GM21528 (cell line): ENCODE data around the gene COMMD9.
"Not testable (repeated sequence)": the region's sequence is repeated elsewhere in the genome, so short reads cannot be mapped to it uniquely, and the experiment has no call there.

Experiments used
- ATAC-seq: cut with Tn5 transposase; IDR thresholded peaks from one replicate; pipeline ENCODE4 v1.9.1; 2021; ENCODE audit warnings: mild to moderate bottlenecking, moderate library complexity; ENCODE audit not compliant: unreplicated experiment, low FRiP score

COMMD9 gene

DNA sequence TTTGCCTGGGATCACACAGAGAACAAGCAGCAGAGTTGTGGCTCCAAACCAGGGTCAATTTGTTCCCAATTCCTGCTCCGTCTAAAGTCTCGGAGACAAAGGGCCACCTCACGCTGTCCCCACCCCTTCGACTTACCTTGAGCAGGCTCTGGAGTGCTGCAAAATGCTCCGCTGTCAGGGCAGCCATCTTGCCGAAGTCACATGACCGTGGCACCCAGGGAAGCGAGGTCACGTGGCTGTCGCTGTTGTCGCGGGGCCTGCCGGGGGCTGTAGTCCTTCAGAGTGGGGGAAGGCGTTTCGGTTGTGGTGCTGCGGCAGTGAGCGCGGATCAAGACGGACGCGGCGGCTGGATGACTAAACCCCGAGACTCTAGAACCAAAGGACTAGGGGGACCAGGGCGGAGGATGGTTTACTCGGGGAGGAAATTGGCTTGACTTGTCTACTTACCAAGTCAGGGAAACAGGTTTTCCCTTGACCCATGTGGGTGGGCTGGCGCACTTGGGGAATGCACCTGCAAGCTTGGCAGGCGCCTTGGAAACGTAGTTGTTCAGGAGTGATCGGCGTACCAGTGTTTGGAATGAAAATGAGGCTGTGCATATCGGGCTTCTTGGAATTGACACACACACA is at the start of gene COMMD9:
TSS of gene COMMD9 (minus strand) at position 199 of the 627 bp plus-strand sequence. CDS start at position 187, 12 bp downstream.
- peak; percentile 99 for ATAC-seq

DNA sequence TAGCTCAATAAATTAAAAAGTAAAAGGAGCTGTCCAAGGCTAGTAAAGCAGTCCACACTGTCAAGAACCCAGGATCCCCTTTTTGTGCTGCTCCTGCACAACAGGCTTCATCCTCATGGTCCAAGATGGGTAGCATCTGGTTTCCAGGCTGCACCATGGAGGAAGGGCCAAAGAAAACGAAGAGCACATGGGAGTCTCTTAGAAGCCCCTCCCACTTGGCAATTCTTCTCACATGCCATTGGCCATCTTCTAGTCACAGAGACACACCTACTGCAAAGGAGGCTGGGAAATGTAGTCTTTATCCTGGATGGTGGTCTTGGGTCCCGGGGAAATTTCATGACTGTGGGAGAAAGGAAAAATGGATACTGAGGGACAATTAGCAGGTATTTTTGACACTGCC is 44.7 kb upstream of the COMMD9 start:
- ATAC-seq, result no peak

DNA sequence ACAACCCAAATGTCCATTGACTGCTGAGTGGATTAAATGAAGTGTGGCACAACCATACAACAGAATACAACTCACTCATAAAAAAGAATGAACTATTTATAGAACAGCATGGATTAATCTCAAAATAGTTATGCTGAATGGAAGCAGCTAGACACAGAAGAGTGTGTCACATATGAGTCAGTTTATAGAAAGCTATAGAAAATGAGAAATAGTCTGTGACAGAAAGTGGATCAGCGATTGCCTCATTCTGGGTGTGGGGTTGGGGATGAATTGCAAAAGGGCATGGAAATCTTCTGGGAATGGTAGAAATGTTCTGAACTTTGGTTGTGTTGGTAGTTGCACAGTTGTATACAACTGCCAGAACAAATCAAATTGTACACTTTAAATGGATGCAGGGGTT is 44.2 kb upstream of the COMMD9 start:
- no peak for ATAC-seq

DNA sequence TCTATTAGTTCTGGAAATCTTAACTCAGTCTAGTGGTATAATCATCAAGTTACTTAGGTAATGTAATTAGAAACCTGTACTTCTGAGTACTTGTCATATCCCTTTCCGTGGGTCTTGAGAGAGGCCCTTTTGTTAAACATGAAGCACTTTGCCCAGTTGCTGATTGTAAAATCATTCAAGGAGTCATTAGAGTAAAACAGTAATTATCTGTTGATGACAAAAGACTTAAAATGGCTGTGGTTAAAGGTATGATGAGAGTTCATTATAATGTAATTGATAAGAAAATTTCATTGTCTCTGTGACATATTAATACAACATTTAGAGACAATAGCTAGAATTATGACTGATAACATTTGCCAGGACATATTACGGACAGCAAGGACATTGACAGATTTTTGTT is 41.2 kb upstream of the COMMD9 start:
- no peak for ATAC-seq

DNA sequence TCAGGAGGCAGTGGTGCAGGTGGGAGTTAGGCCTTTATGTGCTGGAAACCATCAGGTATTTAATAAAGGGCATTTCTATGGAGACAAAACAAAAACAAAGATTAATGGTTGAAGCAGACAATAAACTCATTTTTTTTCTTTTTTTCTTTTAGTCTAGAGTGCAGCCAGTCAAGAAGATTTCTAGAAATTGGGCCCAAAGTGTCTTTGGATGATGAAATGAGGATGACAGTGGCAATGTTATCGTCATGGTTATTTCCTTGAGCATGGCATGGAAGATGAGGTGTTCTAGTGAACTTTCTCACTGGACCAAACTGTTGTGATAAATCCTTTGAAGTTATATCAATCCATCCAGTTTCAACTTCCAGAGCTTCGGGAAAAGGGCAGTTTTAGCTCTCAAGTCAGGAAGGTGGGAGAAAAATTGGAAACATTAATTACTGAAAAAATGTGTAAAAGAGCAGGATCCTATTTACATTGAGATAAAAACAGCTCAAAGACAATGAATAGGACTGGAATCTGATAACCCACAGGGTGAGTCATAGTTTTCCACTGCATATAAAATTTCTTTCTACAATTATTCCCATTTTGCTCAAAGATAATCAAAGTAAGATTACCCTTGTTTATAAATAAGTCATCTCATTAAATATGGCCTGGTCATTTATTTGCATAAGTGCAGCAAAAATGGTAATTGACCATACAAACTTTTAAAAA is 39.9 kb upstream of the COMMD9 start:
- no peak for ATAC-seq

DNA sequence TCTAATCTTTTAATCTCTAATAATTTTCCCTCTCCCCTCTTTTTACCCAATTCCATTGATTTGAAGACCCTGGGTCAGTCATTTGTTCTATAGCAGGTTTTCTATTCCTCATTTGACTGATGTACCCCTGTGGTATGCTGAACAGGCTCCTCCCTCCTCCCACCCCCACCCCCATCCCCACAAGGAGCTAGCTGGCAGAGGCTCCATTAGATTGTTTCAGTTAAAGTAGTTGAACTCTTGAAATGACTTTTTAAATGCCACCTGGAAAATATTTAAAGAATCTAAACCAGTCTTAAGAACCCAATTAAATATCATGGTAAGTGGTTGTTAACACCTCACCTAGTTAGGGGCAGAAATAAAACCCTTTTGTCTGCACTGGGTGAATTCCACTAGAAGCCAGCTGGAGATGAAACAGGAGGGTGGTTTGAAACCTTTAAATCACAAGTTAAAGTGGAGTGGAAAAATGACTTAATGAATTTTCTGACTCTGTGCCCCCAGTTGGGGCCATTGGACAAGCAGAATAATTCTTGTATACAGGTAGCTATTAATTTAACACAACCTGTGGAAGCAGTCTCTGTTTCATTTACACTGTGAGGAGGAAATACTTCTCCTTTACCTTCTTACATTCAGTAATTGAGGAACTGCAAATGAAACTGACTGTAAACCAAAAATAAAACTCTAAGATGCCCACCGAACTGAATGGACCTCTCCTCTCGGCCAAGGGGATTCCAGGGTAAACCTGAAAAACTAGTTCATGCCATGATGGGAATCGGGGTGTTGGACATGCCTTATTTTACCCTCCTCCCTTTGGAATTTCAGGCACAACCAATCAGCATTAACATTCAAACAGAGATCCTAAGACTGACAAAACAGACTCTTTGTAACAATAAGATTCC is 37.5 kb upstream of the COMMD9 start:
- peak; percentile 67 for ATAC-seq

DNA sequence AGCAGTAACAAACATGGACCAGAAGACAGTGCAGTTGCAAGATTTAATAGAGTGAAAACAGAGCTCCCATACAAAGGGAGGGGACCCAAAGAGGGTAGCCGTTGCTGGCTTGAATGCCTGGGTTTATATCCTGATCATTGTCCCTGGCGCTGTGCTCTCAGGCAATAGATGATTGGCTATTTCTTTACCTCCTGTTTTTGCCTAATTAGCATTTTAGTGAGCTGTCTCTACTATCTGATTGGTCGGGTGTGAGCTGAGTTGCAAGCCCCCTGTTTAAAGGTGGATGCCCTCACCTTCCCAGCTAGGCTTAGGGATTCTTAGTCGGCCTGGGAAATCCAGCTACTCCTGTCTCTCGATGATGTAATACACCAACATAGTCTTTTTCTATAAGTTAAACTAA is 36.2 kb upstream of the COMMD9 start:
- not testable (repeated sequence) for ATAC-seq

DNA sequence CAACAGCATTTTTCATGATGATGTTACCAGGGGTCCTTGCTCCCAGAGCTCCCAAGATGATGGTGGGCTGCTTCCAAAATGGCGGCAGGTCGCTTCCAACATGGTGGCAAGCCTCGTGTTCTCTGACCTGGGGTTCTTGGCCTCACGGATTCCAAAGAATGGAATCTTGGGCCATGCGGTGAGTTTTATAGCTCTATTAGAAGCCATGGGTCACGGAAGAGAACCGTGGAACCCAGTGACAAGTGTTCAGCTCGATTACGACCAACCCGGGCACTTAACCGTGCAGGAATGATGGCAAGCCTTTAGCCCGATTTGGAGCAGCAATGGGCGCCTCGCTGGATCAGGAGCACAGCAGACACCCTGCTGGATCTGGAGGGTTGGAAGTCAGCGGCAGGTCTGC is 35.7 kb upstream of the COMMD9 start:
- not testable (repeated sequence) for ATAC-seq

DNA sequence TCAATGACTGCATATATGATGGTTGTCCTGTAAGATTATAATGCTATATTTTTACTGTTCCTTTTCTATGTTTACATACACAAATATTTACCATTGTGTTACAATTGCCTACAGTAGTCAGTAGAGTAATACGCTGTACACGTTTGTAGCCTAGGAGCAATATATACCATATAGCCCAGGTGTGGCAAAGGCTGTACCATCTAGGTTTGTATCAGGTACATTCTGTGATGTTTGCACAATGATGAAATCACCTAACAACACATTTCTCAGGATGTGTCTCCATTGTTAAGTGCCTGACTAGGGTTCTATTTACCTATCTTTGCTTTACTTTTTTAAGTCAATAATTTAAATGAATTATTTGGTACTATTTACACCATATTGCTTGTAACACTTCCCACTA is 28.8 kb upstream of the COMMD9 start:
- ATAC-seq, result no peak

DNA sequence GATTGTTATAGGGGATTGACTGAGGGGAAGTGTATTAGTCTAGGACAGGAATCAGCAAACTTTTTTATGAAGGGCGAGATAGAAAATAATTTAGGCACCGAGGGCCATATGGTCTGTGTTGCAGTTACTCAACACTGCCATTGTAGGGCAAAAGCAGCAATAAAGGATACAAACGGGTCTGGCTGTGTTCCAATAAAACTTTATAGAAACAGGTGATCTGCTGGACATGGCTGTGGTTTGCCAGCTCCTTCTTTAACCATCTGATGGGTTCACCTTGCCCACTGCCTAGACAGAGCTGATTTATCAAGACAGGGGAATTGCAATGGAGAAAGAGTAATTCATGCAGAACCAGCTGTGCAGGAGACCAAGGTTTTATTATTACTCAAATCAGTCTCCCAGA is 26.8 kb upstream of the COMMD9 start:
- ATAC-seq, result no peak

DNA sequence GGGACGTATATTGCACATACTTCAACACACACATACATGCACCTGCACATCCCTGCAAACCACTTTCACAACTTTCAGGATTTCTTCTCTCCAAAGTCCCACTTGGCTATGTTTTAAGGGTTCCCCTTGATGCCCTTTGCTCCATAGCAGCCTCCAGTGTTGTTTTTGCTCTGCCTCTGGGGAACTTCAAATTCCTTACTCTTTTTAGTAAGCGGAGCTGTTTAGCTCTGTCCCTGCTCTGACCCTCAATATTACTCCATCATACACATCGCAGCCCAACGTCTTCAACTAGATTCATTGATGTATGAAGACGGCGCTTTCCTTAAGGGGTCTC is 25.2 kb upstream of the COMMD9 start:
- no peak for ATAC-seq

DNA sequence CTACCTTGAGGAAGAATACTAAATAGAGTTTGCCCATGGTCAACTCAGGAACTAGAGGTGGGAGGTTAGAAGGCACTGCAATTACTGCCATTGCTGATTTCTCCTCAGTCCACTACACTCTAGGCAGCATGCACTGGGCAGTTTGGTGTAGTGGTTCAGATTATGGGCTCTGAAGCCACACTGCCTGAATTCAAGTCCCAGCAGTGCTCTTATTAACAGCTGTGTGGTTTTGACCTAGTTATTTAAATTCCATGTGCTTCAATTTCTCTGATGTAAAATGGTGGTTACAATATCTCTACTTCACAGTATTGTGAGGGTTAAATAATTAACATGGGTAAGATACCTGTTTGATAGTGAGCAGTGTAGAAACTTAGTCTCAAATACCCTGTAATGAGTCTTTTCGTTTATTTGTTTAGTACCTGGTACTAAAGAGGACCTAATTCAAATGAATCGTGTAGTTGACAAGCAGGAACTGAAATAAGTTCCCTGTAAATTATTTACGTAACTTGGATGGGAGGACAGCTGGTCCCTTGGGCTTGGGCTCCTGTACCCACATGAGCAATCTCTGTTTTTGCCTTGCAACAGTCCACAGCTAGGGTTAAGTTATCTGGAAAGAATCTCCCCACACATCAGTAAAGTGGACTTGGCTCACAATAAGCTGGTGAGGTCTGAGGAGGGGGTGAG is 24.7 kb upstream of the COMMD9 start:
- ATAC-seq, result no peak

DNA sequence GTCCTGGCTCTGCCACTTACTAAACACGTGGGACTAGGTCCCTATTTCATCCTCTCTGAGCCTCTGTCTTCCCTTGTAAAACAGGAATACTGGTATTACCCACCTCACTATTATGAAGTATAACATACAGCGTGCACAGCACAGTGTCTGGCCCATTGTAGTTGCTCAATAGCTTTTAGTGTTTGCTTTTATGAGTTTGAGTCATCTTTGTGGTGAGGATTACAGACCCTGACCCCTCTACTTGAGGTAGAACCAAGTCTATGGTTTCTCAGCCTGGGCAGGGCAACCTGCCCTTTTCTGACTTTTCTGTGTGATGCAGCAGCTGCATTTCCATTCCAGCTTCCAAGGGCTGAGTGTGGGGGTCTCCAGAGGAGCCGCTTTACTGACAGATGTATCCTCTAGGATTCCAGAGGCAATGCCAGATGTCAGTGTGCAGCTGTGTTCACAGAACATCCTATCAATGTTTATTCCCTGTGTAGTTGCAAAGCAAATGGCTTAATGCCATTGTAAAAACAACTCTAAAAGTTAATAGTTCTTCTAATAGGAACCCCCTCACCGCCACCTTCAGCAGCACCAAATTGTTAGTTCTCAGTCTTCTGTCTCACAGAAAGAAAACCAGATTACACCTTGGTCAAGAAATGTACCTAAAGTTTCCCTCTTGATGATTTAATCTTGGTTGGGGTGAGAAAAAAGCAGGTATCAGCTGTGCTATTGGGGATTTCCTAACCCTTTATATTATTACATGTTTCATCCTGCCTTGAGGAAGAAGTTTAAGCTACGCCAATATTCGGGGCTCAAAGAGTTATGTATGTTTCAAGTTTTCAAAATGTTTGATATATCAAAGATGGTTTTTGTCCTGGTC is 23.6 kb upstream of the COMMD9 start:
- no peak for ATAC-seq

DNA sequence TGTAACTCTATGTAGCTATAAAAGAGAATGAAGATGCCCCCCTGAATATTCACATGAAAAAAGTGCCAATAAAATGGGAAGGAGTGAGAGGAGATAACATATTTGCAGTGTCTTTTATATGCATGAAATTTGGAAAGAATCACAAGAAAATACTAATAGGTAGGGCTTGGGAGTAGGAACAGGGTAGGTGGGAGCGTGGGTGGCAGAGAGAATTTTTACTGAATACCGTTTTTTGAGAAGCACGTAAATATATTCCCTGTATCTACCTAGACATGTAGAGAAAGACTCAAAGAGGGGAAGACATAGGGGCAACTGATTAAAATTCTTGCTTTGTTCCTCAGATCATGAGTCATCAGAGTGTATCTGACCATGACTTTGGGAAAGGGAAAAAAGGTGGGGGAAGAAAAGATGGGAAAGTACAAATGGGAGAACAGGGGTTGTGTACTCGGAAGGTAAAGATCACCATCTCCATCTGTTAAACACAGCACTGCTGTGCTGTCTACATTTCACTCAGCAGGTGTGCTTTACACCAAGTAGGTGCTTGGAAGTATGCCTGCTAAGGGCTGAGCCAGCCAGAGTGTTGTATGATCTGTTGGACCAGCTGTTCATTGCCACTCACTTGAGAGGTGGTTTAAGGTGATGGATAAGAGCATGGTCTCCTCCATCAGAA is 22.8 kb upstream of the COMMD9 start:
- no peak for ATAC-seq

DNA sequence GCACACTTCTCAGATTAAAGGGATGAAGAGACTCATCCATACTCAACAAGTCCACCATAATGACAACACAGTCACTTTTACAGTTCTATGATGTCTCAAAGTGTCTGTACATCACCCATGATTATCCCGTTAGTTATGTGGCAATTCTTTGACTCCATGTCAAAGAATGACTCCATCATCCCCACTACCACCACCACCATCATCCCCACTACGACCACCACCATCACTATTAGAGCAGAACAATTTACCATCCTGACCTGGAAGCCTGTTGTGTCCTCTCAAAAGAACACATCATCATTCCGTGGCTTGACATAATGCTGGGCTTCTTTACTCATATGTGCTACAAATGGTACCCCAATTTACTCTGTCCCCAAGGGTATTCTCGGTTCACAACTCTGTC is 20.6 kb upstream of the COMMD9 start:
- no peak for ATAC-seq

DNA sequence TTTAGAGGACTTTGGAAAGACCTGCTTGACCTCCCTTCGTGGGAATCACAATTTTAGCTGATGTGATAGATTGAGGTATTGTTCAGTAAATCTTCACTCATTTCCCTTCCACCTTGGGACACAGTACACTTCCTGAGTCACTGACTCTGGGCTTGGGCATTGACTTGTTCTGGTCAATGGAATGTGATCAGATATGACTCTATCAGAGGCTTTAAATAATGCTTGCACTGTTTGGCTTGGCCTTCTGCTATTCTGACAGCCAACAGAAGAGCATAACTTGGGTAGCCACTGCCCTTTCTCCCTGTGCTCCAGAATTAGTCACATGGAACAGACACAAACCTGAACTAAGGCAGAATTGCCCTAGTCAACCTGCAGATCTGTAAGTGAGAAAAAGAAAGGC is 19.4 kb upstream of the COMMD9 start:
- no peak for ATAC-seq

DNA sequence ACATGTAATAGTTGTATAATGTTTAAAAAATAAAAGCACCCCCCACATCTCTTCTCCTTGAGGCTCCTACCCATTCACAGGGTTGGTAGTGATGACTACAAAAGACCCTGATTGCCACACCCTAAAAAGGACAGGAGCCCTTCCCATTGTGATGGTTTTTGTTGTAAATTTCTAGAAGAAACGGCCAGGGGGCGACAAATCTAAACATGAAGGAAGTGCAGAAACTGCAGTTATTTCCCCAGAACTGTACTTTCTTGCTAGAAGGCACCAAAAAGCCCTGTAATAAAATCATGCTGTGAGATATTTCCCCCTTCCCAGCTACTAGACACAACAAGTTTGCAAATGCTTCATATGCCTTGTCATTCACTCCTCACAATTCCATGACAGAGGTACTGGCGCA is 17.7 kb upstream of the COMMD9 start:
- no peak for ATAC-seq

DNA sequence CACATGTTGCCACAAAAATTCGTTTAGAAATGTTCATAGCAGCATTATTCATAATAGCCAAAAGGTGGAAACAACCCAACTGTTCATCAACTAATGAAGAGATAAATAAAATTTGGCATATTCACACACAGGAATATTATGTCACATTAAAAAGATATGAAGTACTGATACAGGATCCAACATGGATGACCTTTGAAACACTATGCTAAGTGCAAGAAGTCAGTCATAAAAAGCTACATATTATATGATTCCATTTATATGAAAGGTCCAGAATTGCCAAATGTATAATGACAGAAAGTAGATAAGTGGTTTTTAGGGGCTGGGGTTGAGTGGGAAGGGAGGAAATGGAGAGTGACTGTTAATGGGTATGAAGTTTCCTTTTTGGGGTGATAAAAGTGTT is 15.8 kb upstream of the COMMD9 start:
- no peak for ATAC-seq

DNA sequence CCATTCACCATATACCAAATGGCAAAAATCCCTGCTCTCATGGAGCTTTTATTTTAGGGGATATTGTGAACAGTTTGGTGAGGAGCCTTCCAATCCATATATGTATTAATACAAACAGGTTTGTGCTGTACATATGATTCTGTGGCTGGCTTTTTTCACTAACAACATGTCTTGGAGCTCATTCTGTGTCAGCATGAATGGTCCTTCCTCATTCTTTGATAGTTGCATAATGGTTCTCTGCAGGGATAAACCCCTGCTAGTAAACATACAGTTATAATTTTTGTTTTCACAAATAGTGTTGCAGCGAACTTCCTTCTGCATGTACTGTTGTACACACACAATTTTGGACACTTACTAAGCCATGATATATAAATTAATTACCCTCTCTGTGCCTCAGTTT is 15.1 kb upstream of the COMMD9 start:
- no peak for ATAC-seq

DNA sequence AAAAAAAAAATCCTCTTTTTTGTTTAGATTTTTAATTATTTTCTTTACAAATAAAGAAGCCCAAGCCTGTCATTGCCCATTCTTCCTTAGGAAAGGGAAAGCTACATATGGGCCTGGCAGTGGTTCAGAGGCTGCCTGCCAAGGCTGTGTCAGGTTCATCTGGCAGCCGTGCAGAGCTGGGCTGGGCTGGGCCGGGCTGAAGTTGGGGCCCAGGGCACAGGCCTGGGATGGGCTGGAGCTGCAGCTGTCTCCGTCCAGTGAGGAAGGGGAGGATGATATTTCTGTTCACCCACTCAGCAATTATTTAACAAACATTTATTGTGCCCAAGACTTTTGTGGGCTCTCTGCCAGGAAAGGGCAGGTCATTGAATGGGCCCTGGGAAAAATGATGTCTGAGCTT is 11.4 kb upstream of the COMMD9 start:
- ATAC-seq, result no peak
